Measurements from ENCODE around the gene DMXL2.
"Not testable (repeated sequence)": the region's sequence is repeated elsewhere in the genome, so short reads cannot be mapped to it uniquely, and the experiment has no call there.

The DMXL2 gene

DNA sequence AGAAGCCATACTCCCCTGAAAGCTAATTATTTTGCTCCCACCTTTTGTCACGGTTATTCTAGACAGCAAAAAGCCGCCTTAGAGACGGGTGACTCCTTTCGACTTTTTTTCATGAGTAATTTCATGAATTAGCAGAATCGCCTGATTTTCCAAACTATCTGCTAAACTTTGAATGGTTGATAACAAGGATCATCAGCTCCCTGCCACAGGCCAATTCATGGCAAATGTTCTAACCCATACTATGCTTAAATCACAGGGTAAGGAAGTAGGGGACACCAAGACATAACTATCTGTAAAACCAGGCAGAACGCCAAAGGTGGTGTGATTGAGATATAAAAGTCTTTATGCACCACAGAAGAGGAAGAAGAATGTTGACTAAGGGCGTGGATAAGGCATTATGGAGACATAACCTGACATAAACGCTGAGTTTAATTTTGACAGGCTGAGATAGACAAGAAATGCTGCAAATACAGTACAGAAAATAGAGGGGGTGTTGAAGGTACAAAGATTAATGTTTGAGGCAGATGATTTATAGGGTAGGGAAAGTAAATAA is 891 bp upstream of the DMXL2 start:
- DNase-seq = no peak

DNA sequence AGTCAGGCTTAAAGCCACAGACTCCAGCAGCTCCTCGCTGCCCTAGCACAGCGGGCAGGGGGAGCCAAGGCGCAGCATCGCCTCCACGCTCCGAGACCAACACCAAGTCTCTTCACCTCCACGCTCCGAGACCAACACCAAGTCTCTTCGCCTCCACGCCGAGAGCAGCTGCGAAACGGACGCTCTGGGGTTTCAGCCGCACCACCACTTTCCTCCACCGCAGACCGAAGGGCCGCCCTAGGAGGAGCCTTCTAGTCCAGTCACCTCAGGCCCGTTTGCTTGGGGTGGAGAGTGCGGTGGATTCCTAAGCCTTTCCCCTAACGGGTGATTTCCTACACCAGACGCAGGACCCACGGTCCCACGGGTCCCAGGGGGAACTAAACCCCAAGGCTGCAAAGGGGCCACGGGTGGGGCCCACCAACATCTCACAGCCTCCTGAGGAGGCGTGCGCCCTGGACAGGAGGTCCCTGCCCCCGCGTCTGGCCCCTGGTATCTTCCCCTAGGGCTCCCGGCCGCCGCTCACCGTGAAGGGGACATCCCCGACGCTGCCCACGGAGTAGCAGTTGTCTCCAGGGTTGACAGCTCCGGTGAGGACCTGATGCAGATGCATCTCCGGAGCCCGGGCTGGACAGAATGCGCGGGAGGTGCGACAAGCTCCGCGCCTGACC is 501 bp downstream of the DMXL2 start:
- peak; percentile 11 for DNase-seq

DNA sequence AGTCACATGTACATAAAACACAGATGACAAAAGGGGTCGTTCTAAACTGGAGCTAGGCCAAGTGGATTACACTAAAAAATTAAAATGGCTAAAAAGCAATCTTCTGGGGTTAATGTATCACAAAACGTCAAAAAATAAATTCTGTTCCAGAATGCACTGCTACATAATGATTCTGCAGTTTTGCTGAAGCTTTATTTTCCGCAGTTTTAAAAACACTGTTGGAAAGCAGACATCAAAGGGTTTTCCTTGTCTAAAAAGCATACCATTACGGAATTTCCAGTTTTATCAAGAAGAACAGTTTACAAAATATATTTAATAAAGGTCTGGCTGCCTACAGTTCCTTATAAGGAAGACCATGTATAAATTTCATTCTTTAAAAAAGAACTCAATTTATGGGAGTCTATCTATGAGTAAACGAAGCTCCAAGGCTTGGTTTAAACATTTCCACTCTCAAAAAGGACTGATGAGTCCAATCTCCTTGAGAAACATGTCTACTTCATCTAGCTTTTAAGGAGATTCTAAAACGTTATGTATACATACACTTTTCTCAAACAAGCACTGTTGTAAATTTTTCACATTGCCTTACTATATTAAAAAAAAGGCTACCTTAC is 1.3 kb downstream of the DMXL2 start:
- DNase-seq = no peak

DNA sequence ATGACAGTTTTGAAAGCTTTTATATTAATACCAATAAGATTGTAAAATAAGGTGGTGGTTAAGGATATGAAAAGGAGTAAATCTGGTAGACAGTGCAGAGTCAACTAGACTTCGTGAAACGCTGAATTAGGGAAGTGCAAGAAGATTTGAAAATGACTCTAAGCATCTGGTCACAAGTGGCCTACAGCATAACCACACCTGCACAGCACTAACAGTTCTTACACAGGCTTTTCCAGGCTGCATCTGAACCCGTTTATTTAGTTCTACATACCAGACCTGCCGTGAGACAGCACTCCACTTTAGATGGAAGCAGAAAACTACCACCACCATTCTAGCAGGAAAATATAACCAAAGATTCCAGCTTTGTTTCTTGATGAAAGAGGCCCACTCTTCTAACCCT is 1.9 kb downstream of the DMXL2 start:
- DNase-seq = no peak

DNA sequence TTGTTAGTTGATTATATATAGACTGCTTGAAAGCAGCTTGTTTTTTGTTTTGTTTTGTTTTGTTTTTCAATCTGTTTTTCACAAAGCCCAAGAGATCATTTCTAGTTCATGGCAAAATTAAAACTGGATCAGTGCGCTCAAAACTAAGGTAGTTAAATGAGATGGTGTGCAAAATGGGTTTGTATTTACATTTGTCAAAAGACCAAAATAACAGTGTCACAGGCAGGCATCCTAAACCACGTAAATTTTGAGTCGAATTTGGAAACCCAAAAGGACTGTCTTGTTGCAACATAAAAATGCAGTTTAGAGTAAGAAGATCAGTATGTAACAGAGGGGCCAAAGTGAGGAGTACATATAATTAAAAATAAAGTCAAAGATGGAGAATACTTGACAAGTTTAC is 2.4 kb downstream of the DMXL2 start:
- no peak for DNase-seq

DNA sequence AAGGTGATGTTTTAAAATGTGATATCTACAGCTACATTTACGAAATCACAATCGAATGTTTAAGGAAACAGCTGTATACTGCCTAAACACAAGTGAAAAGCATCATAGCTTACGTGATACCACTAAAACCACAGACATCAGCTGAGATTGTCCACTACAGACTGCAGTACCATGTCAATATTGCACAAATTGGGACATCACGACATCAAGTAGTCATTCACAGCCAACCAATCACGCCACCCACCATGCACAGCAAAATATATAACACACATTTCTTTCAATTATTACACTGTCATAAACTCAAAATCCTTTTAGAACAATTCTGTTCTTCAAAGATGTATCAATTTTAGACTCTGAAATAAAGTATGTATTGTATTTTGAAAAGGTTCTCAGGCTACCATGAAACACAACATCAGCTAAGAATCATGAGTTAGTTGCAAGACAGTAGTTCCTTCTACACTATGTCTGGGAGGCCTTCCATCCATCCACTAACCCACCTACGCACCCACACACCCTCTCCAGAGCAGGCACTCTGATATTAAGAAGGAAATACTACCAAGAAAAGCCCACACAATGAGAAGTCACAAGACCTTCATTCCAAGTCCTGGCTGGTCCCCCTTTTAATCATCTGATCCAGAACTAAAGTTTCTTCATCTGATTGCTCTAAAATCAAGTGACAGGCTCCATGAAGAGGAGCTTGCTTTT is 3.1 kb downstream of the DMXL2 start:
- DNase-seq = no peak

DNA sequence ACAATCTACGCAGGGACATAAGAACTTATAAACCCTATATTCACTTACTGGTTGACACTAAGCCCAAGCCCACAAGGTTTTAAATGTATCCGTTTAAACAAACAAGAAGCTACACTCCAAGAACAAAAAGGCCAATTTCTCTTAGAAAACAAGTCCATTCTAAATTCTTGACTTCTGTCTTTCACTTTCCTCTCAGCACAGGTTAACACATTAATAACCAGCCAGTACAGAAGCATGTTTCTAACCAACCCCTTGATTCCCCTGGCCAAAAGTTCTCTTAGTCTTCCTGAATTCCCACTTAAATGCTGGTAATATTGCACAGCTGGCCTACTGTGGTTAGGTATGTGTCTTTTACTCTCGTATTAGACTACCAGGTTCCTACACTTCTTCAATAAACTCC is 4.7 kb downstream of the DMXL2 start:
- DNase-seq = no peak

DNA sequence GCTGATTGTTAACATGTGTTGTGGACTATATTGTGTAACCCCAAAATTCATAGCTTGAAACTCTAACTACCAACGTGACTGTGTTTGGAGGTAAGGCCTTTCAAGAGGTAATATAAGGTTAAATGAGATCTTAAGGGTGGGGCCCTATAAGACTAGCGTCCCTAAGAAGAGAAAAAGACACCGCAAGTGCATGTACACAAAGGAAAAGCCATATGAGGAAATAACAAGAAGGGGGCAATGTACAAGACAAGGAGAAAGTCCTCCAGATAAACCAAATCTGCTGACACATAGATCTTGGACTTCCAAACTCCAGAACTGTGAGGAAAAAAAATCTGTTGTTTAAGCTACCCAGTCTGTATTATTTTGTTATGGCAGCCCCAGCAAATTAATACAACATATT is 8.6 kb downstream of the DMXL2 start:
- DNase-seq = no peak

DNA sequence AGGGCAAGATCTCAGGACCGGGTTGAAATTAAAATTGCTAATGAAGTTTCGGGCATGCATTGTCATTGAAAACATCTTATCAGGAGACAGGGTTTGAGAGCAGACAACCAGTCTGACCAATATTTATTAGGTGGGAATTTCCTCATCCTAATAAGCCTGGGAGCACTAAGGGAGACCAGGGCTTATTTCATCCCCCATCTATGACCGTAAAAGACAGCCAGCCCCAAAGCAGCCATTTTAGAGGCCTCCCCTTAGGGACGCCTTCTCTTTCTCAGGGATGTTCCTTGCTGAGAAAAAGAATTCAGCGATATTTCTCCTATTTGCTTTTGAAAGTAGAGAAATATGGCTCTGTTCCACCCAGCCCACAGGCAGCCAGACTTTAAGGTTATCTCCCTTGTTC is 9.9 kb downstream of the DMXL2 start:
- DNase-seq = not testable (repeated sequence)

DNA sequence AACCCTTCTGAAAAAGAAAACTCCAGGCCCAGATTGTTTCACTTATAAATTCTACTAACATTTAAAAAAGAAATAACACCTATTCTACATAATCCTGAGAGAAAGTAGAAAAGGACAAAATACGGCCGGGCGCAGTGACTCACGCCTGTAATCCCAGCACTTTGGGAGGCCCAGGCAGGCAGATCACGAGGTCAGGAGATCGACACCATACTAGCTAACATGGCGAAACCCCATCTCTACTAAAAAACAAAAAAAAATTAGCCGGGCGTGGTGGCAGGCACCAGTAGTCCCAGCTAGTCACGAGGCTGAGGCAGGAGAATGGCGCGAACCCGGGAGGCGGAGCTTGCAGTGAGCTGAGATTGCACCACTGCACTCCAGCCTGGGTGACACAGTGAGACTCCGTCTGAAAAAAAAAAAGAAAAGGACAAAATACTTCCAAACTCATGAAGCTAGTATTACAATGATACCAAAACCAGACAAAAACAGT is 19.1 kb downstream of the DMXL2 start:
- not testable (repeated sequence) for DNase-seq

DNA sequence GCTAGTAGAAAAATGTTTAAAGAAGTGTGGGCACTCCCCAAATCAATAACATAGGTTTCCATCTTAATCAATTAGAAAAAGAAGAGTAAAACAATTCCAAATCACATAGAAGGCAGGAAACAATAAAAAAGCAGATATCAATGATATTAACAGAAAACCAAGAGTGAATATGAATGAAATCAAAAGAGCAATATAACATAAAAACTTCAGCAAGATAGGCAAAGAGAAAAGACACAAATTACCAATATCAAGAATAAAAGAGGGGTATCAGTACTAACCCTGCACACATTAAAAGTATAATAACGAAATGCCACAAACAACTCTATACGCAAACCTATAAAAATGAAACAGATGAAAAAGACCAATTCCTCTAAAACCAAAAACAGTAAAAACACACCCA is 19.6 kb downstream of the DMXL2 start:
- no peak for DNase-seq

DNA sequence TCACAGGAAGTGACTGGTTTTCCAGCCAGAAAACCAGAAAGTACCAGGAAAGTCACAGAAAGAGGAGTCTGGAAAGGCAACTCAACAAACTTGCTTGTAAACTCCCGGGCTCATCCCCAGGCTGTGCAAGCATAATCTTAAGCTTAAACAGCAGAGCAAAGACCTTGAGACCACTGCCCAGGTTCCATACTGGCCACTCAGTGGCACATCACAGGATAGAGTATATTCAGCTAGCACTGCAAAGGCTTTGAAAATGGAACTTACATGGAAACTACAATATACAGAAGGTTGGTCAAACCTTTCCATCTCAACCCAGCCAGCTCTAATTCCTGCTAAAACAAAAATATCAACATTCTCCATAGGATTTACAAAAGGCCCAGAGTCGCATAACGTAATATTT is 20.1 kb downstream of the DMXL2 start:
- no peak for DNase-seq

DNA sequence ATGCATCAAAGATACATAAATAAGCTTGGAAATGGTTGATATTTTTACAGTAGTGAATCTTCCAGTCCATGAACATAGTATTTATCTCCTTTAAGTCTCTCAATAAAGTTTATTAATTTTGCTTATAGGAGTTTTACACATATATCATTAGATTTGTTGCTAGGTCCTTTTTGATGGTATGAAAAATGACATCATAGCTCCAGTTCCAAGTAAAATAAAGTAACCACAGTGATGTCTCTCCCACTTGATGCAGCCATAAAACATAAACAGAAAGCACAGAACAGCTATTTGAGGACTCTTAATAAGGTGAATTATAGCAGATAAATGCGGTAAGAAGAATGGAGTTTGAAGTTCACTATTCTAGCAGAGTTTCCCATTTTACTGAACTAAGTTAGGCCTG is 20.8 kb downstream of the DMXL2 start:
- DNase-seq = no peak

DNA sequence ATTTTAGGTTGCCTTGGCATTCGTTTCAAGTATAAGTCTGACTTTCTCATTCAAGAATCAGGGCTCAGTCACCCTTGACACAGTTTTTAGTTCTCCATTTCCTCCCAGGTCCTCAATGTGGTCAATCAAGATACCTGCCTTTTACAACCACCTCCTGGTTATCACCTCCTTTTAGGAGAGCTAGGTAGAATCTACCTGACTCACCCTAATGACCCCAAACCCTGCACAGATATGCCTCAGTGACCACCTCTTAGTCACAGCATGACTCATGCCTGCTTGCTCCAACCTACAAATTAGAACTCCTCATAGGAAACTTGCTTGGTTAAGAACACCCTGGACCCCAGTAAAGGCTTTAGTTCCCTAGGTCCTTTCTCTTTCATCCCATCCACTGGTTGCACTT is 22.5 kb downstream of the DMXL2 start:
- no peak for DNase-seq

DNA sequence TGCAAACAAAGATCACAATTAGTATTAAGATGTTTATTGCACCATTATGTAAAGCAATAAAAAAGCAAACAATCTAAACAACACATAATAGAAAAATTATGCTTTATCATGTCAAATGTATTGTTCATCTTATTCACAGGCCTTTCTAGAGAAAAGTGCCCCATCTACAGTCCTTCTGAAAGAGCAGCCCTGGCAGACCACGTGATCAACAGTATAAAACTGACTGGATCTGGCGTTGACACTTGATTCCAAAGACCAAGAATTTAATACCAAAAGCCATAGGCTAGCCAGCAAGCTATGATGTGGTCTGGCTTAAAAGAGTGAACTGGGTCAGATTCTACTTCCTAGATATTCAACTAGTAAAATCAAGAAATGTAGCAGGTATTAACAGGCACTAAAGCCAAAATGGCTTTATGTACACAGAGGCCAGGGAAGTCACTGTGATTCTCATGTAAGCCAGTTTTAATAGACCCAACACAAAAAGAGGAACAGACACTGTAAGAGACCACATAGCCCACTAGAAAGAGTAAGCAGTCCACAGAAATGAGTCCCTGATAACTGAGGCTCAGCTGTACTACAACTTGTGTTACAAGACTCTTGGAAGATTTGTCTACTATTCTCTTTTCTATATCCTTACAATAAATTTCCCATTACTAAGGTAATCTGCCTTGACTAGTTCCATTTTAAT is 32.5 kb downstream of the DMXL2 start:
- no peak for DNase-seq

DNA sequence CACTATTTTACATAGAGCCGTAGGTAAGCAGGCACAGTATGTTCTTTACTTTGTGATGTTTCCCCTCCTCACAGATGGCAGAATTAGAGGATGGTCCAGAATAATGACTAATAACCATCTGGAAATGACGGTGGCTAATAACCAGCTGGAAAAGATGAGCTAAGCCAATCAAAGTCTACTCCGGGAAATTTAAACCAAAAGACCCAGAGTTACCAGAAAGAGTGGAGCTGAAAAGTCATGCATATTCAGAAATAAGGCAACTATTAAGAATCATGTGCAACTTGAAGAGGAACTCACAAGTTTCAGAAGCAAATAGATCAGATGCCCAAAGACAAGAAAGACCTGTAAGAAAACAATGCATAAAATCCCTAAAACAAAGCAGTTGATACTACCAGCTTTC is 33.6 kb downstream of the DMXL2 start:
- no peak for DNase-seq

DNA sequence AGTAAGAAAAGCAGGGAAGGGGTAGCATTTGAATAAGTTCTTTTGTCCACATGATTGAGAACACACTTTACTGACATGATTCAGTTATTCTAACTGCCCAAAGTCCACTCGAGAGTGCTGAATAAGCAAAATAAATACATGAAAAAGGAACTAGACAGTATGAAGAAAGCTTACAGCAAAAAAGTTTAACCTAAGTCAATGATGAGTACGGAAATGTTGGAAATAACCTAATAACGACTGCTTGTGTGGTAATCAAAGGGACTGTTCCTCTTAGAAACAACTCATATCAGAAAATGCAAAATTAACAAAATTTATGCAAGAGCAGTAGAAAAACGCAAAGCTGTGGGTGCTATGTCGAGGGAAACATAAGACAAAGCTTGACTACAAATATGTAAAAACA is 36.6 kb downstream of the DMXL2 start:
- DNase-seq = no peak

DNA sequence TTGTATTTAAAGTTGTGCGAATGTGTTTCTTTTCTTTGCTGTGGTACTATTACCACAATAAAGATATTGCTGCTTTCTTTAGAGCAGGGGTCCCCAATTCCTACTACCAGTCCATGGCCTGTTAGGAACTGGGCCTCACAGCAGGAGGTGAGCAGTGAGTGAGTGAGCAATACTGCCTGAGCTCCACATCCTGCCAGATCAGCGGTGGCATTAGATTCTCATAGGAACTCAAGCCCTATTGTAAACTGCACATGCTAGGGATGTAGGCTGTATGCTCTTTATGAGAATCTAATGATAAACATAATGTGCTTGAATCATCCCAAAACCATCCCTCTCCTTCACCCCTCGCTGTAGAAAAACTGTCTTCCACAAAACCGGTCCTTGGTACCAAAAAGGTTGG is 41.6 kb downstream of the DMXL2 start:
- no peak for DNase-seq

DNA sequence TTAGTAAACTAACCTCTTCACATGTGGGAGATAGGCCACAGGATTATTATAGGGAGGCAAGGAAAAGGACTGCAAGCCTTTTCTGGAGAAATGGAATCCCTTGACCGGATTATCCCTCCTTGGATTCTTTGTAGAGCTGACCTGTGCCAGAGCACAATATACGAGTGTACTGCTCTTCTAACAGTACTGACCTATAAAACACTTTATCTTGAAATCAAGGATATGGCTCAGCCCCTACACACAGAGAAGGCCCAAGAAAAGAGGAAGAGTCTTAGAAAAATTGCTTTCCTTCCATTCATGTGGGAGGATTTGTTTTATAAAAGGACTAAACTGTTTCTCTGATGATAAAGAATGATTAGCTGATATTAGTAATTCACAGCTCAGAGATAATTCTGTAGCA is 42.2 kb downstream of the DMXL2 start:
- no peak for DNase-seq

DNA sequence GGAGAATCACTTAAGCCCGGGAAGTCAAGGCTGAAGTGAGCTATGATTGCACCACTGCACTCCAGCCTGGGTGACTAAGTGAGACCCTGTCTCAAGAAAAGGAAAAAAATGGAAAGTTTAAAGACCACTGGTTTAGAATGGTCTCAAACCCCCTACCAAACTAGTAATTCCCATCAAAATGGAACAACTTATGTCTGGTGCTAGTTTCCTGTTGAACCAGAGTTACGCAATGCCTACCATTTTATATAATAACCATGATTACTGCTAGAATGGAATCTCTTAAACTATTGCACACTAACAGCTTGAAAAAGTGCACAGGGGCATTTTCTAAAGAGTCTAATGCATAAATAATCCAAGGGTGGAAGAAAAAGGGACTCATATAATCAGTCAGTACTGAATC is 43.6 kb downstream of the DMXL2 start:
- DNase-seq = no peak

DNA sequence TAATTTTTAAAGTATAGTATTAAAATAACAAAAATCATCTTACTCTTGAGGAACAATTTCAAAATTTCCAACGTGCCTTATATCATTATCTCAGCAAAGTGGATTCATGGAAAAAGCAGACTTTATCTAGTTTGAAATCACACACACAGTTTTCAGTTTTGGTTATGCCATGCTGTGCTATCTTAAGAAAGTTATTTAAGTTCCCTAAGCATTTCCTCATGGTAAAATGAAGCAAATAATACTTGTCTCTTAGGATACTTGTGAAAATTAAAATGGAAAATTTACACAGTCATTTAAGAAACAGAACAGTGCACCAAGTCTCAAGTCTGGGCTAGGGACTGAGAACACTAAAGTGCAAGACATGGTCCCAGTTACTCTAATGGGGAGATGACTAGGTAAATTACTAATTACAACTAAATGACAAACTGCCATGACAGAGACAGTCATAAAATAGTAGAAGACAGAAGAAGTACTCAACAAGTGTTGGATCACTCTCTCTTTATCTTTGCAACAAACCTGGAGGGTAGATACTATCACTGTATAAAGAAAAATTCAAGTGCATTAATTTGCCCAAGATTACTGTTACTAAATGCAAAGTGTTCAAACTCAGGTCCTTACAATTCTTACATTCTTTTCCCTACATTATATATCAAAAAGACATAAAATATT is 44.8 kb downstream of the DMXL2 start:
- DNase-seq = no peak

DNA sequence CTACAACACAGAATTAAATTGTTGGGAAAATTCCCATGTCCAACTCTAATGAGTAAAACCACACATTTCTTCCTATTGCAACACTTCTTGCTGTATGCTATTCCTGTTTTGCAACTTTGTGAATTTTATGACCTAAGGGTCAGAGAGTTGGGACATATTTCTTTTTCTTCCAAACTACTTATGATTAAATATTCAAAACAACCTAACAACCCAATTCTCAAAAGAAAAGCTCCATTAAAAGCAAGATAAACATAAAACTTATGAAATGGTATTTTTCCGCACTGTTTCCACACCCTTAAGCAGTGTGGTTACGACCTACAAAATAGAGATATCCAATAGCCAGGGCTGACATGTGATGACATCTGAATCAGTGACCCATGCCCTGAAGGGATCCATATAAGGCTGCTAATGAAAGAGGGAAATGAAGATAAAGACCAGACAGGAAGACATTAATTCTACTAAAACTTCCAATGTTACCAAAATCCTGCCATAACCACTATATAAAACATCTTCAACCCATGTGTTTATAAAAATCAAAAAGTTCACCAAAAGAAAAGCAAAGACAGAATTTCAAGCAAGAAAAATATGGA is 45.6 kb downstream of the DMXL2 start:
- DNase-seq = no peak

Measured in activated naive CD4-positive, alpha-beta T cell treated with Interleukin-2 at 50 U/mL for 16 hours (primary cell).